Activated naive CD4-positive, alpha-beta T cell treated with Interleukin-2 at 50 U/mL for 16 hours (primary cell): Measurements from ENCODE around the gene ARHGAP44.
"Not testable (repeated sequence)": the region's sequence is repeated elsewhere in the genome, so short reads cannot be mapped to it uniquely, and the experiment has no call there.

Experiments used
- DNase-seq: peaks from one replicate; pipeline ENCODE4 v3.0.0-alpha.2; 2020

The ARHGAP44 gene

GRCh38 chr17:12826431-12826830 is 37.1 kb downstream of the ARHGAP44 start:
- DNase-seq, result no peak

- no peak for DNase-seq
Observed at GRCh38 chr17:12830777-12831247, 41.5 kb downstream of the ARHGAP44 start.

DNA sequence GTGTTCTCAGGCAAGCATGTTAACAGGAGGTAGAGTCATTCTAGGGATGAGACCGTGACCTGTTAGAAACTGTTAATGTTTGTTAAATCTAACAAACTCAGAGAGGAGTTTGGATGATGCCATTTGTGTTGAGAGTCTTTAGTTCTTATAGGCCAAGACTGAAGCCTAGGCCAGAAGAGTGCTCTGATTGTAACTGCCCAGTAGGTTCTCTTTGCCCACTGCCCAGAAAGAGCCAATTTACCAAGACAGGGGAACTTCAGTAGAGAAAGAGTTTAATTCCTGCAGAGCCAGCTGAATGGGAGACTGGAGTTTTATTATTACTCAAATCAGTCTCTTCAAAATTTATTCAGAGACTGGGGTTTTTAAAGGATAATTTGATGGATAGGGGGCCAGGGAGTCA is 42.5 kb downstream of the ARHGAP44 start:
- DNase-seq, result no peak

- no peak for DNase-seq
Observed at GRCh38 chr17:12839042-12839441, 49.7 kb downstream of the ARHGAP44 start.

DNA sequence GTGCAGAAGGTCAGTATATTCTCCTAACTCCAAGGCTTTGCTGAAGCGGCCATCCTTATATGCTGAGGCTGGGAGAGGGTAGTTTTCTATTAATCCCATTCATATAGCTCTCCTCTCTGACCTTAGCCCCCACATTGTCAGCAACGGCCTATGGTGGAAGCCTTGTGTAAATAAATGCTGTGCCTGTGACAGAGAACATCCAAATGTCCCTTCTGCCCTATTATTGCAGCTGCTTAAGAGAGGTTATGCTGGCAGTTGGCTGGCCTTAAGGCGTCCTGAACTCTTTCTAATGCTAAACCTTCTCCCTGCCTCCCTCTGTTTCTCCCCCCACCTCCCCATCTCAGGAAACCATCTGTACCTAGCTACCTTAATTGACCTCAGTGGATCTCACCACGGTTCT is 53.6 kb downstream of the ARHGAP44 start:
- no peak for DNase-seq

- DNase-seq, result no peak
Observed at GRCh38 chr17:12850996-12851395, 61.7 kb downstream of the ARHGAP44 start.

DNA sequence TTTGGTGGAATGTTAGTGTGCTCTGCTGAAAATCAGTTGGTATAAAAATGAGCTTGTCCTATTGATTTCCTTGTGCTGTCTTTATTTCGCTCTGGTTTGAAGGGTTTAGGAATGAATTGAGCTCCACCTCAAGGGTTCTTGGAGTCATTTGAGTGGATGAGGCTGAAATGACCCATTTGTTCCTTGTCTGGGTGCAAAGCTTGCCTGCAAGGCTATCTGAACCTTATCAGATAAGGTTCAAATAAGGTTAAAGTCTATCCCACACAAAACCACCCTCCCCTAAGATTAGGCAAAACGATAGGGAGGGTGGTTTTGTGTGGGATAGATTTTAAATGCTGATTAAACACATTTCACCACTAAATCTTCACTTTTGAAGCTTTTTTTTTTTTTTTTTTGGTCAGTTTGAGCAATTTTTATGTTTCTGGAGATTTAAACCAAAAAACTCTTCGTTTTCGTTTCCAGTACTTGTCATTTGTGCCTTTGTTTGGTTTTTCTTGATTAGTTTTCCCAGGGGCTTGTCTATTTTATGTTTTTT is 62.7 kb downstream of the ARHGAP44 start:
- no peak for DNase-seq

DNA sequence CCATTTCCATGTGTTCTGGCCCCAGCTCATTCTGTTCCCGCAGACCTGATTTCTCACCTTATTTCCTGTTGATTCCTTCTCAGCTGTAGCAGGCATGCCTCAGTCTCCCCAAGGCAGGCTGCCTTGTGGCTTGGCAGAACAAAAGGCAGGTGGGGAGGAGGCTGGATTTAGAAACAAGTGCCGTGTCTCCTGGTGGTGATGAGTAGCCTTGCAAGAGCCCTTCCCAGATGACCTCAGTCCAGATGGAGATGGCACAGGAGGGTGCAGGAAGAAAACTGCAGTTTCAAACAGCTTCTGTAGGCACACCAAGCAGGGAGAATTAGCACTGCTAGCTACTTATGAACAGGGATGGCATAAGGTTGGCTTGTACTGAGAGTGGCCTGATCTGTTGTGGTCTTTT is 64.6 kb downstream of the ARHGAP44 start:
- DNase-seq, result no peak

DNA sequence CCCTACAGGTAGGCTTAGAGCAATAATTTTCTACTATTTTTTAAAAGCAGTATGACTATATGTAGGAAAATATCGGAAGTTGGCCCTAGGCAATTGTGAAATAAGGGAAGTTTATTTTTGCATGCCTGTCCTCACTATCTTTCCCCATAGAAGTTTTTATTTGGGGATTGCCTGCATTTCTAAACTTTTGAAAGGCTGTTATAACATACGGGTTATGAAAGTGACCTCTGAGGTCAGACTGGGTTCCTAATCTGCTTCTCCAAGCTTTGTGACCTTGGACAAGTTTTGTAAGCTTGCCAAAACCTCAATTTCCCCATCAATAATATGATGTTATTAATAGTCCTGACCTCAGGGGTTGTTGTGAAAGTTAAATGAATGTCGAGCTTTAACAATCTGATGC is 67.1 kb downstream of the ARHGAP44 start:
- DNase-seq, result no peak

- no peak for DNase-seq
Observed at GRCh38 chr17:12857592-12857991, 68.3 kb downstream of the ARHGAP44 start.

DNA sequence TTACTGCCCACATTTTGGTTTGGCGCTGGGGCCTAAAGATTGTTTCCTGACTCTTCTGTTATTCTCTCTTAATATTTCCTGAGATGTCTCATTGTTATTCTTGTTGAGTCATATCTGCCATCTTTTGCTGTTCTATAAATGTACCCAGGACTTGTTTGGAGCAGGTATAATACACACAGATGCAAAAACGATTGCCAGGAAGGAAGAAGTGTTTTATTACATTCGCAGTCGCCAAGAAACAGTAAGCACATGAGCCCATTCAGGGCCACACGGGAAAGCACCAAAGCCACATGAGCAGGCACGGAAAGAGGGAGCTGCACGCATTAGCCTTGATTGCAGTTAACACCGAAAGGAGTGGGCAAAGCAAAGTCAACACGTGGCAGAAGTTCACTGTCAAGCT is 70.2 kb downstream of the ARHGAP44 start:
- DNase-seq, result no peak

DNA sequence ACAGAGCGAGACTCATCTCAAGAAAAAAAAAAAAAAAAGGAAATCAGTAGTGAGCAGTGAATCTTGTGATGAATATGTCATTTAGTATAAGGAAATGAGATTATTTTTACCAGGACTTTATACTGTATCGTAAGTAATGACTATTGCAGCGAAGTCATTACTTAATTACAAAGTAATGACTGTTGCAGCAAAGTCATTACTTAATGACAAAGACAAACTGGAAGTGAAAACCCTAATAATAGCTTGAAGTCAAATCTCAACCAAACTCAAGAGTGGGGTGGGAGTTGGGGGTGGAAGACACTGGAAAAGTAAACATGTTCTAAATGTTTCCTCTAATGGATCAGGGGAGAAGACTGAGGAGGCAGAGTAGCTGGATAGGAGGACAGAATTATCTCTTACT is 76.5 kb downstream of the ARHGAP44 start:
- DNase-seq, result no peak

DNA sequence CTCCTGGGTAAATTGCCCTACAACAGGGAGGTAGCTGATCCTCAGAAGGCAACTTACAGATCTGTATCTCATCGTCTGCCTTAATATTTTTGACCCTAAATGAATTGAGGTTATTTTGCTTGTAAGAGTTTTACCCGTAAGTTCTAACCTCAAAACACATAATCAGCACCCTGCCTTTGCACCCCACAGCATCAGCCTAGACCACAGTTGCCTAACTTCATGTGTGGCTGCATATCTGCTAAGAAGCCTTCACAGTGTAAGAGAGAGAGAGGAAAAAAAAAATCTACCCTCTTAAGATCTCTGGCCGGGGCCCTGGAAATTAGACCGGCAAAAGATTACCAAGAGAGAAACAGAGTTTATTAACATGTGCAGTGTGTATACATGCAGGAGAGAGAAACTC is 76.9 kb downstream of the ARHGAP44 start:
- DNase-seq, result no peak

GRCh38 chr17:12867726-12868125 is 78.4 kb downstream of the ARHGAP44 start:
- no peak for DNase-seq

DNA sequence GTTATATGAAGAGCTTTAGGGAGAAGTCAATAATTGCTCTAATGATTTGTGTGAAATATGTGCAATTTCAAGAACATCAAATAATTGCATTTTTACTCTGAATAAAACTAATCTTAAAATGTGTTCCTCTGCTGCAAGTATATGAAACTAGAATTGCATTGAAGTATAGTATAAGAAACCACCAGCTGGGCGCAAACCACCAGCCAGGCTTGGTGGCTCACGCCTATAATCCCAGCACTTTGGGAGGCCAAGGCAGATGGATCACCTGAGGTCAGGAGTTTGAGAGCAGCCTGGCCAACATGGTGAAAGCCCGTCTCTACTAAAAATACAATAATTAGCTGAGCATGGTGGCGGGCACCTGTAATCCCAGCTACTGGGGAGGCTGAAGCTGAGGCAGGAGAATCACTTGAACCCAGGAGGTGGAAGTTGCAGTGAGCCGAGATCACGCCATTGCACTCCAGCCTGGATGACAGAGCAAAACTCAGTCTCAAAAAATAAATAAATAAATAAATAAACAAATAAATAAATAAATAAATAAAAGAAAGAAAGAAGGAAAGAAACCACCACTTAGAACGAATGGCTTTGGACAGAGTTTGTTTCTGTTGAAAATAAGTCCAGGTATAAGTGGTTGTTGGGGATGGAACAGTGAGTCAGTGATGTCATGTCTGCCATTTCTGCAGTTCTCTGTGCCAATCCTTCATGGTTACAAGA is 84.3 kb downstream of the ARHGAP44 start:
- DNase-seq, result not testable (repeated sequence)

GRCh38 chr17:12877953-12878669 is 88.8 kb downstream of the ARHGAP44 start:
- DNase-seq, result no peak

DNA sequence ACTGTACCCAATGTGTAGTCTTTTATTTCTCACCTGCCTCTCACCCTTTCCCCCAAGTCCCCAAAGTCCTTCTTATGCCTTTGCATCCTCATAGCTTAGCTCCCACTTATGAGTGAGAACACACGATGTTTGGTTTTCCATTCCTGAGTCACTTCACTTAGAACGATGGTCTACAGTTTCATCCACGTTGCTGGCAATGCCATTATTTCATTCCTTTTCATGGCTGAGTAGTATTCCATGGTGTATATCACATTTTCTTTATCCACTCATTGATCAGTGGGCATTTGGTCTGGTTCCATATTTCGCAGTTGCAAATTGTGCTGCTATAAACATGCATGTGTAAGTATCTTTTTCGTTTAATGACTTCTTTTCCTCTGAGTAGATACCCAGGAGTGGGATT is 89.8 kb downstream of the ARHGAP44 start:
- not testable (repeated sequence) for DNase-seq

- DNase-seq, result no peak
Observed at GRCh38 chr17:12883472-12883871, 94.2 kb downstream of the ARHGAP44 start.

- no peak for DNase-seq
Observed at GRCh38 chr17:12887088-12887487, 97.8 kb downstream of the ARHGAP44 start.

DNA sequence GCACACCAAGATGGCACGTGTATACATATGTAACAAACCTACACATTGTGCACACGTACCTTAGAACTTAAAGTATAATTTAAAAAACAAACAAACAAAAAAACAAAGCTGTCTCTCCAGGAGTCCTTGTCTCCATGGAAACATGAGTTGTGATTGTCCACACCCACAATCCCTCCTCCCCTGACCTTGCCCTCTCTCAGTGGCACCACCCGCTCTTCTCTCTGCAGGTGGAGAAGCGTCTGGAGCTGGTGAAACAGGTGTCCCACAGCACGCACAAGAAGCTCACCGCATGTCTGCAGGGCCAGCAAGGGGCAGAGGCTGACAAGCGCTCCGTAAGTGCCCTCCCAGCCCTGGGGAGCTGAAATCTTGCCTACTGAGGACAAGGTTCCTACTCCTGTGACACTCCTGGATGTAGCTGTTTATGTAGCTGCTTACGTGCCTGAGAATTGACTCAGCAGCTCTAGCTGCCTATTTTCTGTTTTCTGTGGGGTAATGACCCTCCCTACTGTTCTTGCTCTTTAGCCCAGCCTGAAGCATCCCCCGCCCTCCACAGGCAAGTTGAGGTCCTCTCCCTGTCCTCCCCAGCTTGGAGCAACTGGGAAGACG is 107.0 kb downstream of the ARHGAP44 start:
- no peak for DNase-seq

GRCh38 chr17:12898110-12898509 is 108.8 kb downstream of the ARHGAP44 start:
- DNase-seq, result no peak

DNA sequence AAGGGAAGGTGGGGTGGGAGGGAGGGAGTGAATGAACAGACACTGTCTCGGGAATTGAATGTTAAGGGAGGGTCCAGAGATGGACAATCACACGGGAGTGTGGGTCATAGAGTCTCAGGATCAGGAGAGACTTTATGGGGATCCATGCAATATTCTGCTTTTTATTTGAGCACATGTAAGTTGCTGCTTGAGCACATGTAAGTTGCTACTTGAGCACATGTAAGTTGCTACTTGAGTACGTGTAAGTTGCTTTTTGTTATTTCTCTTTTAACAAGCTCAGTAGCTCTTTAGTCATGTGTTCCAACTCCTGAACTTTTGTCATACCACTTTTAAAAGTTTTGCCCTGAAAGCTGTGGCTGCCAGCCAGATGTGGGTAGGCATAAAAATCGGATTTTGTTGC is 110.3 kb downstream of the ARHGAP44 start:
- no peak for DNase-seq

- DNase-seq, result no peak
Observed at GRCh38 chr17:12900474-12900873, 111.2 kb downstream of the ARHGAP44 start.

DNA sequence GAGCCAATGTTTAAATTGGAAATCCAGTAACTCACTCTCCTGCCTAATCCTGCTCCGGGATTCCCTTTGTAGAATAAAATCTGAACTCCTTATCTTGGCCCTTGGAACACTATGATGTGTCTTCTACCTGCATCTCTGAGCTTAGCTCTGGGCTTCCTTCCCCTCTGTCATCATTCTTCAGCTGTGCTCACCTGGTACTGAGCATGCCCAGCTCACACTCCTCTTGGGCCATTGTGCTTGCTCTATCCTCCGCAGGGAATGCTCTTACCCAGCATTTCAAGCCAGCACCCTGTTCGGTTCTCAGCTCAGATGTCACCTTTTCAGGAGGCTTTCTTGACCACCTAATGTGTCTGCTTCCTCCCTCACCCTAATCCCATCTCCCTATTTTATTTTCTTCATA is 112.7 kb downstream of the ARHGAP44 start:
- DNase-seq, result no peak
